GM23248 (cell line): ENCODE measurements around the gene LFNG.

ENCODE experiments used
- EZH2 ChIP-seq: fragments of 200-600 bp; sonication (generic); IDR thresholded peaks from 2 replicates; pipeline ENCODE4 v1.6.1; 2018; ENCODE audit warnings: antibody characterized with exemption, mild to moderate bottlenecking; ENCODE audit not compliant: insufficient read depth, poor library complexity, severe bottlenecking
- EZH2phosphoT487 ChIP-seq: fragments of 200-600 bp; sonication (generic); IDR thresholded peaks from 2 replicates; pipeline ENCODE4 v1.6.1; 2018; ENCODE audit warnings: antibody characterized with exemption, moderate library complexity, mild to moderate bottlenecking, low read depth; ENCODE audit not compliant: insufficient read depth

DNA sequence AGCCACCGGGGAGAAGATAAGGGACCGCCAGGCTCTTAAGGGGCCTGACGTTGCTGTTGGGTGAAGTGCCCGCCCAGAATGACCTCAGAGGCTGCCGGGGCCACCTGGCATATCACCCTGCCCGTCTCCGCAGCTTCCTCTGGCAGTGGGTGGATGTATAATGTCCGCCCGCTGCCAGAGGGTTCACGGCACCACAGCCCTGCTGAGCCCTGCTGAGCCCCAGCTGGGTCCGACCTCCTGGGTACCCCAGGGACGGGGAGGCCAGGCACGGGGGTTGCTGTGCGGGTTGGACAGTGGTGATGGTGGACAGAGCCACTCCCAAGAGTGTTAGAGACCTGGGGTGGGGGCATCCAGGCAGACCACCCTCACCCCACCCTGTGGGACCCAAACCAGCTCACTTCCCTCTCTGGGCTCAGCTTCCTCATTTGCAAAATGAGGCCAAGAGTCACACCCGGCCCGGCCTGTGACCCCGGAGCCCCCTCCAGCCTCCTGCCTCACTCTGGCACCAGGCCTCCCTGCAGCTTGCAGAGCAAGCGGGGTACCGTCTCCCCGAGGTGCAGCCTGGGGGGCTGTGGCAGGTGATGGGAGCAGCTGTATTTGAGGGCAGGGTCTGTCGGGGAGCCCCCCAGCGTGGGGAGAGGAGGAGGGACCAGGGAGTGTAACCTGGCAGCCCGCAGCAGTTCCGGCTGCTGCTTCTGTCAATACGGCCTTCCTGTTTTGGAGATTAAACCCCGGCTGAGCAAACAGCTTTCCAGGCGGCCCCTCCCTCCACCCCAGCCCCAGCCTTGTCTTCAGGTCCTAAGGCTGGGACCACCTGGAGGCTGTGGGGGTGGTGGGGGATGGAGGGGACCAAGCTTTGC lies 8.4 kb upstream of the LFNG start:
- TF ChIP-seq EZH2, result no peak
- TF ChIP-seq EZH2phosphoT487, result no peak
